HEK293T (cell line): ENCODE data around the gene C20orf144.

ENCODE experiments used
- CTCF ChIA-PET: fragments of 350-600 bp; formaldehyde crosslinking; extraction: SDS; loops from one replicate; lab custom pipeline; 2021; ENCODE audit warnings: antibody characterized with exemption, inconsistent platforms; lab: Yijun Ruan, JAX
- POLR2A ChIA-PET: fragments of 350-600 bp; formaldehyde crosslinking; extraction: SDS; loops from one replicate; lab custom pipeline; 2020; ENCODE audit warnings: antibody characterized with exemption, inconsistent platforms; lab: Yijun Ruan, JAX
- DNase-seq: peaks from one replicate; pipeline ENCODE4 v3.0.0; 2012; ENCODE audit warnings: mixed read lengths; ENCODE audit errors: extremely low spot score
- ARNT ChIP-seq: fragments of 450-650 bp; IDR thresholded peaks from 2 replicates; pipeline ENCODE4 v1.6.1; 2017; ENCODE audit warnings: mild to moderate bottlenecking
- BHLHE40 ChIP-seq: fragments of 450-650 bp; IDR thresholded peaks from 2 replicates; pipeline ENCODE4 v1.6.1; 2016; ENCODE audit warnings: mild to moderate bottlenecking, moderate library complexity, borderline replicate concordance
- CTBP1 ChIP-seq: fragments of 450-650 bp; IDR thresholded peaks from 2 replicates; pipeline ENCODE4 v1.6.1; 2016; ENCODE audit warnings: borderline replicate concordance
- ELF4 ChIP-seq: fragments of 450-650 bp; IDR thresholded peaks from 2 replicates; pipeline ENCODE4 v1.6.1; 2017; ENCODE audit warnings: antibody characterized with exemption
- FOXA1 ChIP-seq: fragments of 450-650 bp; IDR thresholded peaks from 2 replicates; pipeline ENCODE4 v1.6.1; 2016; ENCODE audit warnings: mild to moderate bottlenecking
- FOXK2 ChIP-seq: fragments of 450-650 bp; IDR thresholded peaks from 2 replicates; pipeline ENCODE4 v1.6.1; 2016; ENCODE audit warnings: mild to moderate bottlenecking
- FOXM1 ChIP-seq: fragments of 450-650 bp; IDR thresholded peaks from 2 replicates; pipeline ENCODE4 v1.6.1; 2017; ENCODE audit warnings: mild to moderate bottlenecking, borderline replicate concordance
- HDGF ChIP-seq: fragments of 450-650 bp; IDR thresholded peaks from 2 replicates; pipeline ENCODE4 v1.6.1; 2017; ENCODE audit warnings: antibody characterized with exemption, borderline replicate concordance
- L3MBTL2 ChIP-seq: fragments of 450-650 bp; conservative IDR thresholded peaks from 2 replicates; pipeline ENCODE4 v1.6.1; 2016; ENCODE audit warnings: mild to moderate bottlenecking
- LEF1 ChIP-seq: fragments of 450-650 bp; IDR thresholded peaks from 2 replicates; pipeline ENCODE4 v1.6.1; 2017; ENCODE audit warnings: mild to moderate bottlenecking, borderline replicate concordance
- NFRKB ChIP-seq: fragments of 450-650 bp; IDR thresholded peaks from 2 replicates; pipeline ENCODE4 v1.6.1; 2016; ENCODE audit warnings: mild to moderate bottlenecking, moderate library complexity
- SP1 ChIP-seq: fragments of 450-650 bp; IDR thresholded peaks from 2 replicates; pipeline ENCODE4 v1.6.1; 2017
- SUZ12 ChIP-seq: fragments of 450-650 bp; IDR thresholded peaks from 2 replicates; pipeline ENCODE4 v1.6.1; 2016; ENCODE audit warnings: mild to moderate bottlenecking
- TARDBP ChIP-seq: fragments of 450-650 bp; IDR thresholded peaks from 2 replicates; pipeline ENCODE4 v1.6.1; 2016
- ZNF384 ChIP-seq: fragments of 450-650 bp; IDR thresholded peaks from 2 replicates; pipeline ENCODE4 v1.6.1; 2016
- TF ChIP-seq, protein P1 (sequence below): fragments of 450-650 bp; IDR thresholded peaks from 2 replicates; pipeline ENCODE4 v1.6.1; 2016

The C20orf144 gene

DNA sequence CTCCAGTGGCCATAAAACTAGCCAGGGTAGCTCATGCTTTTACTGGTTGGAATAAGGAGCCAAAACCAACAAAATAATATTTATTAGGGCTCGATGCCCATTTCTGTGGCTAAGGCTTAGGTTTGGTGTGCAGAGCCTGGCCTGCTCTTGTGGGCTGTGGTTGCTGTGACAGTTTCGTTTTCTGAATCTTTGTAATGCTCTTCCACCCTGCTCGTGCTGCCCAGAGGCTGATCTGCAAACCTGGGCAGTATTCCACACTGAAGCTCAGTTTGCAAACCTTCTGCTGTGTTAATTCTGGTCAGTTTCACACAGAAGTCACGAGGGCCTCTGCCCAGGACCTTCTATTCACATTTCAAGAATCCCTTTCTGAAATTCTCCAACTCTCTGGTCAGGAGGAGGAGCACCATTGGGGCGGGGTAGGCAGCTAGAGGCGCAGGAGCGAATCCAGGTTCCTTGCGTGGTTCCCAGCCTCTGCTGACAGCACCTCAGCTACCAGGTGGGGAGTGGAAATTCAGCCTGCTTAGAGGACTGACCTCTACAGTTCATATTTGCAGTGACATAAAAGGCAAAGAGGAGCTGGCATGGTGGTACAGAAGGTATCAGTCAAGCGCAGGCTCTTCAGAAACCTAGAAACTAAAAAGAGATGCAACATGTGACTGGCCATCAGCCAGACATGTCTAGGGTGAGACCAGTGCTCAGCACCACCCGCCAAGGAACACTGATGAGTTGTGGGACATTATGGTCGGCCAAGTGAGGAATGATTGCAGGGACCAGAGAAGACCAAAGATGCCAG, 14.3 kb upstream of the C20orf144 start:
- DNase-seq: no peak
- CTCF ChIA-PET: interaction anchor here (1.0 kb wide), 1 partner anchor 190 kb away, joined by 3 read pairs; no protein-coding TSS in a partner anchor
- no peak for TF ChIP-seq ARNT
- TF ChIP-seq SP1: no peak
- no peak for TF ChIP-seq HDGF
- no peak for TF ChIP-seq ELF4
- TF ChIP-seq ZNF384: no peak
- no peak for TF ChIP-seq L3MBTL2
- TF ChIP-seq BHLHE40: no peak
- TF ChIP-seq FOXM1: no peak
- no peak for TF ChIP-seq TARDBP
- TF ChIP-seq FOXA1: no peak
- TF ChIP-seq NFRKB: no peak
- TF ChIP-seq FOXK2: no peak
- TF ChIP-seq CTBP1: no peak
- TF ChIP-seq LEF1: no peak
- POLR2A ChIA-PET: interaction anchor here (0.7 kb wide), 1 partner anchor 187 kb away, joined by 3 read pairs; no protein-coding TSS in a partner anchor

DNA sequence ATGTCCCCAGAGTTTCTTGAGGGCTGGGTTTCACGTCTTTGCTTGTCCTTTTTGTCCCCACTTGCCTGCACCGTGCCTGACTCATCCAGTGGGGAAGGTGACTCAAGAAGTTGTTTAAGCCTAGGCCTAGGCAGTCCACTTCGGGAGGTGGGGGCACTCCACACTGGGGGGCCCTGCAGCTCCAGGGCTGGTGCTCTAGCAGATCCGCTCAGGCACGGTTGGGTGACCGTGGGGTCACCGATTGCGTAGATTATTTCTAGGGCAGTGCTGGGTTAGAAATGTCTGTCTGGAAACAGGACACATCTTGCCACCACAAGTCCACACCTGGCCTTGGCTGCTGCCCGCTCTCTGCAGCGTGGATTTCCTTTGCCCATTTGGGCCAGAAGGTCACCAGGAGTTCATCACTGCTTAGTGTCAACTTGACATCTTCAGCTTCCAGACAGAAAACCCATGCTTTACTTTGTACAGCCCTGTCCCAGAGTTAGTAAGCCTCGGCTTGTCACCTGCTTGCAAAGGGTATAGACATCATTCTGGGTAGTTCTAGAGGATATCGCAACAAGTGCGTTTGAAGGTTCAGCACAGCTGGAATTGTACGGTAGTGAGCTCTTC, 13.6 kb upstream of the C20orf144 start:
- no peak for TF ChIP-seq ELF4
- ChIA-PET POLR2A (interaction anchor here (0.6 to 1.1 kb wide), 2 partner anchors 15 to 158 kb away, joined by 3 read pairs; partner anchors contain the start of gene CBFA2T2), CTCF (no interaction called here)
- no peak for DNase-seq

DNA sequence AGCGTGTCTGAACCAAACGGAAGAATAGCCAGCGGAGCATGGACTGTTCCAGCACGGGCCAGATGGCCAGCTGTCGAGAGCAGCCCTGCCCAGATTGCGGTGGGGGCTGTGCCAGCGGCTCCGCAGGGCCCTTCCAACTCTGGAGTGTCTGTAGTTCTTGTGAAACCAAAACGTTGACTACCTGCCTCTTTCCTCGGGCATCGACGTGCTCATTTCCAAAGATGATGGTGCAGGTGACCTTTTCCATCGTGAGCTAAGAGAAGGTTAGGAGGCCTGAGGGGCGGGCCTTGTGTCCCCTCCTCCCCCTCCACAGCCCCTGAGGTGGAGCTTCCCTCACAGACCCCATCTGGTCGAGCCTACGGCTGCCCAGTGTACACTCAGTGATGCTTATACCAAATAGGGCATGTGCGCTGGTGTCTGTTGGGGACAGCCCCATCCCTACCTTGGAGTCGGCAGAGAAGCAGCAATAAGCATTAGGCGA, 12.9 kb upstream of the C20orf144 start:
- DNase-seq: no peak
- POLR2A ChIA-PET: interaction anchor here (1.1 kb wide), 1 partner anchor 14 kb away, joined by 3 read pairs; no protein-coding TSS in a partner anchor
- CTCF ChIA-PET: interaction anchor here (0.6 kb wide), 1 partner anchor 126 kb away, joined by 3 read pairs; no protein-coding TSS in a partner anchor
- TF ChIP-seq FOXK2 (no peak), SP1 (no peak), FOXA1 (no peak), ARNT (no peak), TARDBP (no peak), CTBP1 (no peak), L3MBTL2 (no peak)

DNA sequence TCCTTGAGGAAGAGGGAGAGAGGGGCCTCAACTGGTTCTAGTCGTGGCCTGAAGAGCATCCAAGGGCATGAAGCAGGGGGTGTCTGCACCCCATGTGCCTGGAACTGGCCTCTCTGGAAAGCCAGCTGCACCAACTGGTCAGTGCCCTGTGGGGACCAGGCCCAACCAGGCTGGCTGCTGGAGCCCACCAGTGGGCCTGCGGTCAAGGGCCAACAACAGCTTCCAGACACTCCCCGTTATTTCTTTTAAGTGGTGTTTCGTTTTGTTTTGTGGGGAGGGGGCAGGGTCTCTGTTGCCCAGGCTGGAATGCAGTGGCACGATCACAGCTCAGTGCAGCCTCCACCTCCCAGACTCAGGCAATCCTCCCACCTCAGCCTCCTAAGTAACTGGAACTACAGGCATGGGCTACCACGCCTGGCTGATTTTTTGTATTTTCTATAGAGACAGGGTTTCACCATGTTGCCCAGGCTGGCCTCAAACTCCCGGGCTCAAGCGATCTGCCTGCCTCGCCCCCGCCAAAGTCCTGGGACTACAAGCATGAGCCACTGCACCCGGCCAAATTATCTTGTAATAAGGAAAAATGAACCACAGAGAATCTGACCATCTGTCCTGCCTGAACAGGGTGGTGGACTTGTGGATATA, 11.9 kb upstream of the C20orf144 start:
- ChIA-PET POLR2A (no interaction called here), CTCF (interaction anchor here (0.6 kb wide), 2 partner anchors 16 to 134 kb away, joined by 4 to 6 read pairs; no protein-coding TSS in a partner anchor)
- no peak for DNase-seq
- no peak for TF ChIP-seq FOXK2
- no peak for TF ChIP-seq NFRKB
- no peak for TF ChIP-seq BHLHE40
- TF ChIP-seq ELF4: no peak
- no peak for TF ChIP-seq ARNT
- TF ChIP-seq CTBP1: no peak
- no peak for TF ChIP-seq ZNF384
- TF ChIP-seq, protein P1, sequence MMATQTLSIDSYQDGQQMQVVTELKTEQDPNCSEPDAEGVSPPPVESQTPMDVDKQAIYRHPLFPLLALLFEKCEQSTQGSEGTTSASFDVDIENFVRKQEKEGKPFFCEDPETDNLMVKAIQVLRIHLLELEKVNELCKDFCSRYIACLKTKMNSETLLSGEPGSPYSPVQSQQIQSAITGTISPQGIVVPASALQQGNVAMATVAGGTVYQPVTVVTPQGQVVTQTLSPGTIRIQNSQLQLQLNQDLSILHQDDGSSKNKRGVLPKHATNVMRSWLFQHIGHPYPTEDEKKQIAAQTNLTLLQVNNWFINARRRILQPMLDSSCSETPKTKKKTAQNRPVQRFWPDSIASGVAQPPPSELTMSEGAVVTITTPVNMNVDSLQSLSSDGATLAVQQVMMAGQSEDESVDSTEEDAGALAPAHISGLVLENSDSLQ: no peak

DNA sequence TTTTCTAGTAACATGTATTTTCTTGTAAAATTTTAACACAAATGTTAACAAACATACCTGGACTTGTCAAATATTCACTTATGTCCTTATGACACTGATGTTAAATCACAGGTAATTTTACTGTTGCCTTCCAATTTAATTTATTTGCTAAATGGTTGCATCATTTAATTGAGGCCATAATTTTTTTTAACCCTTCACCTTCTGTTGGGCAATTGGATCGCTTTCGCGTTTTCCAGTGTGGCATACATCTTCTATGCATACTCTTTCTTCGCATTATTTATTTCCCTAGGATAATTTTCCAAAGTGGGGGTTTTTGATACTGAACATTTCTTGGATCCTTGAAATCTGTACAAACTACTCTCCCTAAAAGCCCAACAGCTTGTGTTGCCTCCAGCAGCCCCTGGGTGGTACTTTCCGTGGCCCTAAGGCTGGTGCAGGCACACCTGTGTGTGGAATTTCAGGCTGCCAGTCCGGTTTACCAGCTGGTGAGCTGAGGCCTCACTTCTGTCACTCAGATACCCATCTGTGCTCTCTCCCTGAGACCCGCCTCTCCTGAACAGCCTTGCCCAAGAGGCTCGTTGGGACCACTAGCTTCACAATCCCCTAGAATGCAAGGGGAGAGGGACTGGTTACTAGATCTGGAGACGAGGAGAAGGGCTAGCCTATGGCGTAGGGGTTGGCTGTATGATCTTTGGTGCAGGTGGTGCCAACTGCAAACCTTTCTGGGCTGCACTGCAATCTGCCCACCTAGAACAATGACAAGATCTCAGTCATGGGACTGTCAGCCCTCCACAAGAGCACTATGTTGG, 11.2 kb upstream of the C20orf144 start:
- ChIA-PET CTCF (interaction anchor here (0.6 kb wide), 2 partner anchors 16 to 135 kb away, joined by 4 to 6 read pairs; no protein-coding TSS in a partner anchor), POLR2A (interaction anchor here (1.3 kb wide), 1 partner anchor 13 kb away, joined by 6 read pairs; no protein-coding TSS in a partner anchor)
- DNase-seq: no peak
- TF ChIP-seq SUZ12 (no peak), CTBP1 (no peak), NFRKB (no peak), L3MBTL2 (no peak), SP1 (no peak), ARNT (no peak), ZNF384 (no peak), FOXK2 (no peak), ELF4 (no peak), LEF1 (no peak), TARDBP (no peak), FOXA1 (no peak), BHLHE40 (no peak), FOXM1 (no peak), HDGF (no peak)
- TF ChIP-seq, protein P1: no peak
